Trophoblast cell (in vitro differentiated cells and primary cell): ENCODE results near the gene GRM8.

Experiments
- DNase-seq, 2 donors: peaks; one replicate each; pipeline ENCODE4 v3.0.0-alpha.2; 2016
- H2AFZ ChIP-seq: 2 replicates; pipeline ENCODE4 v1.6.1; 2013; ENCODE audit warnings: low read length, moderate library complexity, mild to moderate bottlenecking; ENCODE audit not compliant: insufficient read depth, poor library complexity
- H2AK5ac ChIP-seq: 2 replicates; pipeline ENCODE4 v1.6.1; 2013; ENCODE audit warnings: mild to moderate bottlenecking, low read length
- H2BK120ac ChIP-seq: 2 replicates; pipeline ENCODE4 v1.6.1; 2013; ENCODE audit warnings: low read length, mild to moderate bottlenecking, moderate library complexity; ENCODE audit not compliant: insufficient read depth, poor library complexity
- H2BK12ac ChIP-seq: 2 replicates; pipeline ENCODE4 v1.6.1; 2013; ENCODE audit warnings: mild to moderate bottlenecking, low read length, moderate library complexity
- H2BK5ac ChIP-seq: 2 replicates; pipeline ENCODE4 v1.6.1; 2013; ENCODE audit warnings: low read length, low read depth, moderate library complexity, mild to moderate bottlenecking; ENCODE audit not compliant: poor library complexity
- H3K14ac ChIP-seq: 2 replicates; pipeline ENCODE4 v1.6.1; 2013; ENCODE audit warnings: mild to moderate bottlenecking, low read length
- H3K18ac ChIP-seq: 2 replicates; pipeline ENCODE4 v1.6.1; 2013; ENCODE audit warnings: mild to moderate bottlenecking, low read length
- H3K23ac ChIP-seq: 2 replicates; pipeline ENCODE4 v1.6.1; 2013; ENCODE audit warnings: low read length
- H3K27ac ChIP-seq: 2 replicates; pipeline ENCODE4 v1.5.1; 2013; ENCODE audit warnings: low read depth, mild to moderate bottlenecking, inconsistent platforms, low read length, moderate library complexity
- H3K27me3 ChIP-seq: 2 replicates; pipeline ENCODE4 v1.6.1; 2013; ENCODE audit warnings: inconsistent platforms, mild to moderate bottlenecking, low read length, moderate library complexity; ENCODE audit not compliant: insufficient read depth
- H3K36me3 ChIP-seq, 2 experiments: 1 replicate in 1 of 2; 2 replicates in 1 of 2; pipeline ENCODE4 v1.6.1; 2013; ENCODE audit warnings: low read length in 2 of 2, mild to moderate bottlenecking in 2 of 2, moderate library complexity in 1 of 2; ENCODE audit not compliant: insufficient read depth in 2 of 2, control insufficient read depth in 1 of 2
- H3K4ac ChIP-seq: 2 replicates; pipeline ENCODE4 v1.6.1; 2013; ENCODE audit warnings: low read depth, mild to moderate bottlenecking, low read length, moderate library complexity
- H3K4me1 ChIP-seq, 2 experiments: 1 replicate in 1 of 2; 2 replicates in 1 of 2; pipeline ENCODE4 v1.6.1; 2013; ENCODE audit warnings: low read length in 2 of 2, mild to moderate bottlenecking in 2 of 2, moderate library complexity in 1 of 2; ENCODE audit not compliant: insufficient read depth in 2 of 2, control insufficient read depth in 1 of 2
- H3K4me2 ChIP-seq: 2 replicates; pipeline ENCODE4 v1.6.1; 2013; ENCODE audit warnings: inconsistent platforms, mild to moderate bottlenecking, low read length, moderate library complexity
- H3K4me3 ChIP-seq: 2 replicates; pipeline ENCODE4 v1.5.1; 2013; ENCODE audit warnings: mild to moderate bottlenecking, low read depth, low read length, inconsistent platforms
- H3K79me1 ChIP-seq: one replicate; pipeline ENCODE4 v1.6.1; 2013; ENCODE audit warnings: low read length
- H3K79me2 ChIP-seq: 2 replicates; pipeline ENCODE4 v1.6.1; 2013; ENCODE audit warnings: low read length, mild to moderate bottlenecking; ENCODE audit not compliant: control insufficient read depth, insufficient read depth, poor library complexity
- H3K9ac ChIP-seq: 2 replicates; pipeline ENCODE4 v1.6.1; 2013; ENCODE audit warnings: mild to moderate bottlenecking, low read length
- H3K9me3 ChIP-seq: 2 replicates; pipeline ENCODE4 v1.6.1; 2013; ENCODE audit warnings: low read depth, mild to moderate bottlenecking, control low read depth, inconsistent platforms, low read length; ENCODE audit not compliant: insufficient read depth
- H4K12ac ChIP-seq: 2 replicates; pipeline ENCODE4 v1.6.1; 2013; ENCODE audit warnings: low read depth, mild to moderate bottlenecking, low read length, moderate library complexity
- H4K8ac ChIP-seq: 2 replicates; pipeline ENCODE4 v1.6.1; 2013; ENCODE audit warnings: low read depth, mild to moderate bottlenecking, low read length, moderate library complexity
- H4K91ac ChIP-seq: one replicate; pipeline ENCODE4 v1.6.1; 2013; ENCODE audit warnings: low read depth, mild to moderate bottlenecking, low read length, moderate library complexity
- WGBS: extraction: QIAGEN DNeasy Blood & Tissue Kit; methylation state at CpG from one replicate; pipeline ENCODE4 v1.1.7; 2013; ENCODE audit warnings: missing lambda C conversion rate; ENCODE audit not compliant: insufficient read length, insufficient coverage; ENCODE audit errors: extremely low coverage; 5-methylcytosine and 5-hydroxymethylcytosine counted together

Gene GRM8

DNA sequence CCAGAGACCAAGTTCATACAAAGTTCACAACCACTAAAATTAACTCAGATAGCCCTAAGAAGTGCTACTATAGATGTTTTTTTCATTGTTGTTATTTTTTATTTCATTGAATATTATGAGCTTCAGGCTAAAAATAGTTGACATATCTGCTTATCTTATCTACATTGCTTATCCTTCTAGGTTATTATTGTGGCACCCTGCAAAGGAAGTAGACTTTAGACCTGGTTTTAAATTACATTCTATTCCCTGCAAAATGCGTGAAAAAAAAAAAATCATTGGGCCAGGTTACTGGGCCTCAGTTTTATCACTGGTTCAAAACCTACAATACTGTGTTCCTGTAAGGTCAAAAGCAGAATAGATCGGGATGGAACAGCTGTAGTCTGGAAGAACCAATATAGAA lies 811.0 kb downstream of the GRM8 start:
- peak in 1 of 2 donors; percentile 32 for DNase-seq
- Histone ChIP-seq H2AK5ac (no peak overlapping the region), H3K36me3 (no peaks in the 10 kb centered on the region), H4K8ac (no peak overlapping the region), H3K9ac (no peak overlapping the region), H3K79me1 (no peaks in the 10 kb centered on the region), H4K91ac (no peak overlapping the region), H4K12ac (no peak overlapping the region), H3K14ac (no peak overlapping the region), H3K9me3 (no peaks in the 10 kb centered on the region), H3K4ac (no peak overlapping the region), H3K4me2 (no peak overlapping the region), H2AFZ (no peak overlapping the region), H3K27me3 (no peaks in the 10 kb centered on the region), H3K79me2 (no peaks in the 10 kb centered on the region), H3K23ac (no peak overlapping the region), H3K4me1 (no peaks in the 10 kb centered on the region), H3K4me3 (no peak overlapping the region), H2BK5ac (no peak overlapping the region), H2BK12ac (no peak overlapping the region), H3K27ac (no peak overlapping the region), H3K18ac (no peak overlapping the region), H2BK120ac (no peak overlapping the region)
- no CpG with 5 or more reads among the region's 2 CpGs for WGBS

DNA sequence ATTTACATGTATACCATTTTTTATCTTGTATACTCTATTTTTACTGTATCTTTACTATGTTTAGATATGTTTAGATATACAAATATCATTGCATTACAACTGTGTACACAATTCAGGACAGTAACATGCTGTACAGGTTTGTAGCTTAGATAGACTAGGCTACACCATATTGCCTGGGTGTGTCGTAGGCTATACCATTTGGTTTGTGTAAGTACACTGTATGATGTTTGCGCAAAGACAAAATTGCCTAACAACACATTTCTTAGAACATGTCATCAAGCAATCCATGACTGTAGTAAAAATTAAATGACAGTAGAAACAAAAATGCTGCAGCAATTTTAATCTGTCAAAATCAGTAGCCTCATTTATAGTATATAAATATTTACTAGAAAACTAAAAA lies 812.2 kb downstream of the GRM8 start:
- H3K4me3 ChIP-seq, result no peak overlapping the region
- no peak overlapping the region for H3K18ac ChIP-seq
- H2AFZ ChIP-seq, result no peak overlapping the region
- no peaks in the 10 kb centered on the region for H3K79me2 ChIP-seq
- H3K36me3 ChIP-seq, result no peaks in the 10 kb centered on the region
- DNase-seq, result peak; percentile 19 to 53
- H2BK120ac ChIP-seq, result no peak overlapping the region
- H2BK12ac ChIP-seq, result no peak overlapping the region
- no peaks in the 10 kb centered on the region for H3K9me3 ChIP-seq
- H2AK5ac ChIP-seq, result no peak overlapping the region
- H4K8ac ChIP-seq, result no peak overlapping the region
- no peak overlapping the region for H3K9ac ChIP-seq
- H3K79me1 ChIP-seq, result no peaks in the 10 kb centered on the region
- H3K14ac ChIP-seq, result no peak overlapping the region
- H2BK5ac ChIP-seq, result no peak overlapping the region
- H4K91ac ChIP-seq, result no peak overlapping the region
- no peaks in the 10 kb centered on the region for H3K27me3 ChIP-seq
- no peaks in the 10 kb centered on the region for H3K4me1 ChIP-seq
- no CpG with 5 or more reads among the region's 2 CpGs for WGBS
- no peak overlapping the region for H3K4ac ChIP-seq
- no peak overlapping the region for H3K27ac ChIP-seq
- no peak overlapping the region for H3K23ac ChIP-seq
- no peak overlapping the region for H4K12ac ChIP-seq
- no peak overlapping the region for H3K4me2 ChIP-seq

DNA sequence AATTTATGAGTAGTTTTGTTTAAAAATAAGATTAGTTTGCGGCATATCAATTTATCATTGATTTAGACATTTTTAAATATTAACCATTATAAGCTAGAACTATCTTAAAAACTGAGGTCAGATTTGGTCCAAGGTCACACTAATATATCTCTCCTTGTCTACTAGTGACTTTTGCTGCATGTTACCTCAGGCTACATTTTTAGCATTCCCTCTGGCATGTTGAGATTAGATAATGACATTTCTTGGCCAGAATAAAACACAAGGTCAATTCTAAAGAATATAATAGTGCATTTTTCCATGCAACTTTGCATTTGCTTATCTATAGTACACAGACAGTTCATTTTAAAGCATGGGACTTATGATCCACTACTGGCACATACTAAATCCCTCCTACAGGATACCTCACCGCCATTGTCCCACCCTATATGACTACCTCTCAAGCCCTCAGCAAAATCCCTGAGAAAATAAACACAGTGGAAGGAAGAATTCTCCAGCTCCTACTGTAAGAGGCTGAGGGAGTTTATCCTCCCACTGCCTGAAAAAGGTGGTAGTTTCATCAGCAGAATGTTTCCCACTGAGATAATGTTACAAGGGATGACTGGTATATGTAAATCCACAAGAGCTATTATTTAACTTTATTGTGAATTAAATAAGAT lies 816.4 kb downstream of the GRM8 start:
- no peak overlapping the region for H3K18ac ChIP-seq
- no peak overlapping the region for H4K12ac ChIP-seq
- no peak overlapping the region for H2BK5ac ChIP-seq
- H3K23ac ChIP-seq, result no peak overlapping the region
- H4K8ac ChIP-seq, result no peak overlapping the region
- no peak overlapping the region for H2AFZ ChIP-seq
- H3K4me1 ChIP-seq, result no peaks in the 10 kb centered on the region
- H2BK12ac ChIP-seq, result no peak overlapping the region
- H3K79me2 ChIP-seq, result no peaks in the 10 kb centered on the region
- no peaks in the 10 kb centered on the region for H3K9me3 ChIP-seq
- H4K91ac ChIP-seq, result no peak overlapping the region
- H2AK5ac ChIP-seq, result no peak overlapping the region
- H3K14ac ChIP-seq, result no peak overlapping the region
- no peak overlapping the region for H3K27ac ChIP-seq
- no peaks in the 10 kb centered on the region for H3K36me3 ChIP-seq
- no peak overlapping the region for H3K9ac ChIP-seq
- H3K79me1 ChIP-seq, result no peaks in the 10 kb centered on the region
- H3K27me3 ChIP-seq, result no peaks in the 10 kb centered on the region
- no peak overlapping the region for H2BK120ac ChIP-seq
- no peak overlapping the region for H3K4me3 ChIP-seq
- peak in 1 of 2 donors; percentile 65 for DNase-seq
- no peak overlapping the region for H3K4me2 ChIP-seq
- no CpG with 5 or more reads among the region's 2 CpGs for WGBS
- no peak overlapping the region for H3K4ac ChIP-seq

DNA sequence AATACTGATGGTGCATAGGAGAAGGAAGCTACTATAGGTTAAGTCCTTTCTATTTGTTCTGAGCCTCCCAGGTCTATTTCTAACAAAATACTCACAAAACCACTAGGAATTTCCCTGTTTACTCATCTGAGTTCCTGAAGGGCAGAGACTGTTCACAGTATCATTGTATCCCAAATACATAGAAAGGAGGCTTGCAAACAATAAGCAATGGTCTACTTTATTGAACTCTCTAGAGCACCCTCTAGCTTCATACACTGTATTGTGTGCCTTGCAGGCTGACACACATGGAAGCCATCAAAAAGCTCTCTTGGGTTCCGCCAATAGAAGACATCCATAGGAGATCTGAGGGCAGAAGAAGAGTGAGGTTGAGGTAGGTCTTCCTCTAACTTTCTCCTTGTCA lies 826.1 kb downstream of the GRM8 start:
- Histone ChIP-seq H3K27me3 (no peaks in the 10 kb centered on the region), H3K4me1 (no peaks in the 10 kb centered on the region), H4K91ac (no peak overlapping the region), H3K79me2 (no peaks in the 10 kb centered on the region), H4K8ac (no peak overlapping the region), H2BK120ac (no peak overlapping the region), H2AK5ac (no peak overlapping the region), H3K36me3 (no peaks in the 10 kb centered on the region), H3K4me2 (no peak overlapping the region), H3K27ac (no peak overlapping the region), H3K9ac (no peak overlapping the region), H3K4me3 (no peak overlapping the region), H4K12ac (no peak overlapping the region), H3K9me3 (no peaks in the 10 kb centered on the region), H2AFZ (no peak overlapping the region), H3K23ac (no peak overlapping the region), H3K79me1 (no peaks in the 10 kb centered on the region), H2BK5ac (no peak overlapping the region), H3K18ac (no peak overlapping the region), H2BK12ac (no peak overlapping the region), H3K14ac (no peak overlapping the region), H3K4ac (no peak overlapping the region)
- no CpG with 5 or more reads among the region's 1 CpG for WGBS
- DNase-seq, result no peak
